H9 (cell line): ENCODE measurements around the gene NFE2L3. TPM values are rescaled to one million over a fixed set of nuclear protein-coding genes. Genes with fewer than 3 reads are reported as not detected.

Experiments used
- DNase-seq: peaks from one replicate; pipeline ENCODE4 v3.0.0-alpha.2; 2017
- H2AFZ ChIP-seq: one replicate; pipeline ENCODE4 v1.6.1; 2013; ENCODE audit warnings: mild to moderate bottlenecking, low read length, control low read depth, moderate library complexity
- H2AK5ac ChIP-seq: 2 replicates; pipeline ENCODE4 v1.6.1; 2013; ENCODE audit warnings: low read length, control low read depth, mixed read lengths; ENCODE audit not compliant: insufficient read length
- H2BK120ac ChIP-seq: one replicate; pipeline ENCODE4 v1.6.1; 2013; ENCODE audit warnings: low read depth, mild to moderate bottlenecking, low read length, control low read depth, inconsistent platforms; ENCODE audit not compliant: poor library complexity, severe bottlenecking
- H2BK12ac ChIP-seq: 2 replicates; pipeline ENCODE4 v1.6.1; 2013; ENCODE audit warnings: low read length, control low read depth, mixed read lengths, low read depth; ENCODE audit not compliant: insufficient read length
- H2BK15ac ChIP-seq: 2 replicates; pipeline ENCODE4 v1.6.1; 2013; ENCODE audit warnings: low read depth, low read length, control low read depth
- H2BK20ac ChIP-seq: one replicate; pipeline ENCODE4 v1.6.1; 2013; ENCODE audit warnings: low read depth, mild to moderate bottlenecking, low read length, control low read depth, inconsistent platforms; ENCODE audit not compliant: poor library complexity, severe bottlenecking
- H2BK5ac ChIP-seq: 2 replicates; pipeline ENCODE4 v1.6.1; 2013; ENCODE audit warnings: low read length, control low read depth, mixed read lengths; ENCODE audit not compliant: insufficient read length
- H3K14ac ChIP-seq: 2 replicates; pipeline ENCODE4 v1.6.1; 2013; ENCODE audit warnings: low read length, control low read depth; ENCODE audit not compliant: insufficient read depth
- H3K18ac ChIP-seq: 2 replicates; pipeline ENCODE4 v1.6.1; 2013; ENCODE audit warnings: low read depth, mild to moderate bottlenecking, mixed read lengths, low read length, control low read depth; ENCODE audit not compliant: insufficient read length
- H3K23ac ChIP-seq: 2 replicates; pipeline ENCODE4 v1.6.1; 2013; ENCODE audit warnings: low read length, control low read depth, mixed read lengths, low read depth; ENCODE audit not compliant: insufficient read length
- H3K23me2 ChIP-seq: 2 replicates; pipeline ENCODE4 v1.6.1; 2013; ENCODE audit warnings: low read depth, mild to moderate bottlenecking, mixed read lengths, low read length, control low read depth; ENCODE audit not compliant: insufficient read length, poor library complexity, severe bottlenecking
- H3K27ac ChIP-seq: 2 replicates; pipeline ENCODE4 v1.5.1; 2013; ENCODE audit warnings: low read length, control low read depth, mixed read lengths, low read depth; ENCODE audit not compliant: insufficient read length
- H3K27me3 ChIP-seq: 2 replicates; pipeline ENCODE4 v1.6.1; 2013; ENCODE audit warnings: low read length, control low read depth, inconsistent platforms; ENCODE audit not compliant: insufficient read depth
- H3K4ac ChIP-seq: 2 replicates; pipeline ENCODE4 v1.6.1; 2013; ENCODE audit warnings: low read depth, mild to moderate bottlenecking, control low read depth, inconsistent platforms, low read length, moderate library complexity
- H3K4me1 ChIP-seq: 2 replicates; pipeline ENCODE4 v1.6.1; 2013; ENCODE audit warnings: low read length, control low read depth, inconsistent platforms; ENCODE audit not compliant: insufficient read depth
- H3K4me2 ChIP-seq: 2 replicates; pipeline ENCODE4 v1.6.1; 2013; ENCODE audit warnings: low read length, control low read depth, mixed read lengths; ENCODE audit not compliant: insufficient read length, insufficient read depth
- H3K56ac ChIP-seq: 2 replicates; pipeline ENCODE4 v1.6.1; 2013; ENCODE audit warnings: low read depth, mild to moderate bottlenecking, mixed read lengths, low read length, control low read depth; ENCODE audit not compliant: insufficient read length
- H3K79me1 ChIP-seq: 2 replicates; pipeline ENCODE4 v1.6.1; 2013; ENCODE audit warnings: low read depth, mild to moderate bottlenecking, moderate library complexity, low read length, control low read depth, inconsistent platforms; ENCODE audit not compliant: insufficient read depth, poor library complexity, severe bottlenecking
- H3K79me2 ChIP-seq: 2 replicates; pipeline ENCODE4 v1.6.1; 2013; ENCODE audit warnings: low read length, control low read depth, inconsistent platforms; ENCODE audit not compliant: insufficient read depth
- H3K9ac ChIP-seq: 2 replicates; pipeline ENCODE4 v1.6.1; 2013; ENCODE audit warnings: low read length, control low read depth, mixed read lengths; ENCODE audit not compliant: insufficient read length; ENCODE audit errors: extremely low read depth
- H3K9me3 ChIP-seq: one replicate; pipeline ENCODE4 v1.6.1; 2013; ENCODE audit warnings: low read depth, low read length, inconsistent platforms; ENCODE audit not compliant: control insufficient read depth
- H3T11ph ChIP-seq: one replicate; pipeline ENCODE4 v1.6.1; 2013; ENCODE audit warnings: mild to moderate bottlenecking, low read length, control low read depth, inconsistent platforms
- H4K20me1 ChIP-seq: one replicate; pipeline ENCODE4 v1.6.1; 2013; ENCODE audit not compliant: control insufficient read depth, insufficient read length, insufficient read depth
- H4K5ac ChIP-seq: 2 replicates; pipeline ENCODE4 v1.6.1; 2013; ENCODE audit warnings: low read depth, mild to moderate bottlenecking, mixed read lengths, low read length, control low read depth; ENCODE audit not compliant: insufficient read length
- H4K8ac ChIP-seq: replicated peaks from 2 replicates; pipeline ENCODE4 v1.6.1; 2013; ENCODE audit warnings: low read length, control low read depth, mixed read lengths, low read depth; ENCODE audit not compliant: insufficient read length
- H4K91ac ChIP-seq: 2 replicates; pipeline ENCODE4 v1.6.1; 2013; ENCODE audit warnings: low read depth, mild to moderate bottlenecking, moderate library complexity, mixed read lengths, low read length, control low read depth; ENCODE audit not compliant: insufficient read length
- H3K27ac Mint-ChIP-seq, 3 experiments: 2 replicates in 2 of 3; 3 replicates in 1 of 3; pipeline ENCODE4 v1.8.0; 2020 to 2021; ENCODE audit warnings: mixed read lengths in 3 of 3, mild to moderate bottlenecking in 1 of 3, moderate library complexity in 1 of 3
- H3K27me3 Mint-ChIP-seq: 2 replicates; pipeline ENCODE4 v1.8.0; 2021; ENCODE audit warnings: low read depth, mild to moderate bottlenecking, moderate library complexity, mixed read lengths
- H3K36me3 Mint-ChIP-seq, 3 experiments: 2 replicates in 2 of 3; 3 replicates in 1 of 3; pipeline ENCODE4 v1.8.0; 2020 to 2021; ENCODE audit warnings: low read depth in 3 of 3, mixed read lengths in 3 of 3; ENCODE audit not compliant: insufficient read depth in 1 of 3
- H3K4me1 Mint-ChIP-seq, 2 experiments: 2 replicates each; pipeline ENCODE4 v1.8.0; 2020; ENCODE audit warnings: mixed read lengths in 2 of 2
- H3K4me3 Mint-ChIP-seq, 2 experiments: 2 replicates in 1 of 2; 3 replicates in 1 of 2; pipeline ENCODE4 v1.8.0; 2020 to 2021; ENCODE audit warnings: mild to moderate bottlenecking in 2 of 2, mixed read lengths in 2 of 2, moderate library complexity in 1 of 2
- H3K9me3 Mint-ChIP-seq, 2 experiments: 2 replicates in 1 of 2; 3 replicates in 1 of 2; pipeline ENCODE4 v1.8.0; 2020; ENCODE audit warnings: mild to moderate bottlenecking in 2 of 2, mixed read lengths in 2 of 2, moderate library complexity in 1 of 2
- WGBS: extraction: QIAGEN DNeasy Blood & Tissue Kit; methylation state at CpG from one replicate; pipeline ENCODE4 v1.1.7; 2013; ENCODE audit warnings: missing lambda C conversion rate, low lambda C conversion rate, mixed read lengths; ENCODE audit not compliant: insufficient read length; ENCODE audit errors: extremely low coverage; 5-methylcytosine and 5-hydroxymethylcytosine counted together
- total RNA-seq: library from RNA; stranded (reverse); gene quantifications from 2 replicates; pipeline ENCODE4 v1.2.1, GENCODE V29; 2021
- TF ChIP-seq, protein P1 (sequence below): fragments of 200-600 bp; sonication (generic); conservative IDR thresholded peaks from 3 replicates; pipeline ENCODE4 v1.8.0; 2021; ENCODE audit warnings: antibody characterized with exemption, mild to moderate bottlenecking

NFE2L3 gene
- total RNA-seq, 1 experiment from 2014 or later, result 46.9 TPM

DNA sequence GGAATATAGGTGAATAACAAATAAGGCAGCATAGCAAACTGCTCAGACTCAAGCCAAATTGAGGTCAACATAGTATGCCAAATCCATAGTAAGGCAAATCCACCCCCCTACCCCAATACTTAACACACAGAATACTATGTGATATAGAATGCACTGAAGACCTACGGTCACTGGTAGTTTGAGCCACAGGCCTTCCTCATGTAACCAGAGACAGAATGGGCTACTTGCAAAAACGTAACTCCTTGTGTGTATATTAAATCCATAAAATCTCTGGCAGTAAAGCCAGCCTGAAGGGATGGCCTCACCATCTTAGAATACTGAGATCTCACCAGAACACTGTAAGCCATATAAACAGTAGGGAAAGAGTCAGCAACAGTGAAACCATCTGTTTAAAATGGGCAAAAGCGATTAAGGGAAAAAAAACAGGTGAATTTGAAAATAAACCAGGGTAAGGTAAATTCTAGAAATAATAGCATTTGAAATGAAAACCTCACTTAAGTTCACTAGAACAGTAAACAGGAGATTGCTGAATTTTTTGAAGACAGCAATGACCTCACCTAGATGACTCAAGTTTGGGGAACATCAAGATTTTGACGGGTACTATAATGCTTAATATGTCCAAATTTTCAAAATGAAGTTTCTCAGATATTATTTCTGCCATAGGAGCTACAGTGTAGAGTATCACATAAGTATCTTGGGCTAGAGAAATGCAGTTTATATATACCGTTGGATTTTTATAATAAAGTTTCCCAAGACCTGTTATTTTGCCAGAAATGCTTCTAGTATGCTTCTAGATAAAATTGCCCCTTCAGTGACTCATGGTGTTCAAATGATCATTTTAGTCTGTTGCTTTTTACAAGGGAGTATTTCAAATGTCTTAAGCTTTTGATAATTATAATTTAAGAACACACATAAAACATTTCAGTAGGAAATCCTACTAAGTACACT, 34.6 kb downstream of the NFE2L3 start:
- H4K20me1 ChIP-seq, result no peaks in the 10 kb centered on the region
- H3K23ac ChIP-seq, result no peak overlapping the region
- no CpG with 5 or more reads among the region's 5 CpGs for WGBS
- no peaks in the 10 kb centered on the region for H3K9me3 Mint-ChIP-seq
- H3K36me3 Mint-ChIP-seq, result peaks cover 30 to 67% (median 36%) of the 10 kb centered on the region in 3 experiments
- no peak overlapping the region for H2BK12ac ChIP-seq
- no peaks in the 10 kb centered on the region; the same call in 1 of the 2 replicates for H3K27me3 Mint-ChIP-seq
- no peak overlapping the region for H3K9ac ChIP-seq
- no peak overlapping the region for H3K18ac ChIP-seq
- H2BK20ac ChIP-seq, result no peak overlapping the region
- no peak overlapping the region for H2BK15ac ChIP-seq
- no peak overlapping the region for H3K4me2 ChIP-seq
- peak overlapping the region in 2 of 3 experiments; percentile 81 to 98; a peak in 4 of 7 replicates for H3K27ac Mint-ChIP-seq
- H4K91ac ChIP-seq, result no peak overlapping the region
- no peak overlapping the region for H2AFZ ChIP-seq
- H2AK5ac ChIP-seq, result no peak overlapping the region
- H4K5ac ChIP-seq, result no peak overlapping the region
- H4K8ac ChIP-seq, result no peak overlapping the region
- no peaks in the 10 kb centered on the region for H3K9me3 ChIP-seq
- H3K23me2 ChIP-seq, result no peaks in the 10 kb centered on the region
- no peak overlapping the region for H3T11ph ChIP-seq
- H3K79me2 ChIP-seq, result no peaks in the 10 kb centered on the region
- TF ChIP-seq, protein P1, sequence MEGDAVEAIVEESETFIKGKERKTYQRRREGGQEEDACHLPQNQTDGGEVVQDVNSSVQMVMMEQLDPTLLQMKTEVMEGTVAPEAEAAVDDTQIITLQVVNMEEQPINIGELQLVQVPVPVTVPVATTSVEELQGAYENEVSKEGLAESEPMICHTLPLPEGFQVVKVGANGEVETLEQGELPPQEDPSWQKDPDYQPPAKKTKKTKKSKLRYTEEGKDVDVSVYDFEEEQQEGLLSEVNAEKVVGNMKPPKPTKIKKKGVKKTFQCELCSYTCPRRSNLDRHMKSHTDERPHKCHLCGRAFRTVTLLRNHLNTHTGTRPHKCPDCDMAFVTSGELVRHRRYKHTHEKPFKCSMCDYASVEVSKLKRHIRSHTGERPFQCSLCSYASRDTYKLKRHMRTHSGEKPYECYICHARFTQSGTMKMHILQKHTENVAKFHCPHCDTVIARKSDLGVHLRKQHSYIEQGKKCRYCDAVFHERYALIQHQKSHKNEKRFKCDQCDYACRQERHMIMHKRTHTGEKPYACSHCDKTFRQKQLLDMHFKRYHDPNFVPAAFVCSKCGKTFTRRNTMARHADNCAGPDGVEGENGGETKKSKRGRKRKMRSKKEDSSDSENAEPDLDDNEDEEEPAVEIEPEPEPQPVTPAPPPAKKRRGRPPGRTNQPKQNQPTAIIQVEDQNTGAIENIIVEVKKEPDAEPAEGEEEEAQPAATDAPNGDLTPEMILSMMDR, result no peak
- no peak overlapping the region for H3K14ac ChIP-seq
- H2BK5ac ChIP-seq, result no peak overlapping the region
- no peak overlapping the region for H2BK120ac ChIP-seq
- no peaks in the 10 kb centered on the region for H3K79me1 ChIP-seq
- no peak overlapping the region for H3K27ac ChIP-seq
- H3K4me1 ChIP-seq, result no peaks in the 10 kb centered on the region
- peaks cover 17 to 20% of the 10 kb centered on the region in 2 experiments; a peak in 3 of 4 replicates for H3K4me1 Mint-ChIP-seq
- peak overlapping the region in 1 of 2 experiments; percentile 13; a peak in 1 of 5 replicates for H3K4me3 Mint-ChIP-seq
- H3K4ac ChIP-seq, result no peak overlapping the region
- H3K27me3 ChIP-seq, result no peaks in the 10 kb centered on the region
- DNase-seq, result no peak
- H3K56ac ChIP-seq, result no peak overlapping the region
